HG02642 (cell line): ENCODE results near the gene HESX1.

Experiments used
- ATAC-seq: cut with Tn5 transposase; IDR thresholded peaks from one replicate; pipeline ENCODE4 v1.9.1; 2021; ENCODE audit warnings: mild to moderate bottlenecking; ENCODE audit not compliant: unreplicated experiment, poor library complexity

HESX1 gene

DNA sequence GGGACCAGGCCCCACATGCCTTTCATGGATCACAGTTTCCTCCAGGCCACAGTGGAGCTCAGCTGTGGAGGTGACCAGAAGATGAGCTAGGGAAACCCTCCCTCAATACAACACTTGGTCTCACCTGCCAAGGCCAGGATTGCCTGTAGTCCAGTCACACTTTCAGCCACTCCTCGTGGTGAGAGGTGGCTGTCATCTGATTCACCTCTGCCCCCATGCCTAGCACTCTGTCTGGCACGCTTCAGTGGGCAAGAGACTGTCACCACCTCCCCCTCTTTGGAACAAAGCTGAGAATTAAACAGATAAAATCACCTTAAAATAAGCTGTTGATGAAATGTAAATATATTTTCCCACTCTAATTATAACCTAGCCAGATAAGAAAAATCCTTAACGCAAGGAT is 30.7 kb downstream of the HESX1 start:
- no peak for ATAC-seq

DNA sequence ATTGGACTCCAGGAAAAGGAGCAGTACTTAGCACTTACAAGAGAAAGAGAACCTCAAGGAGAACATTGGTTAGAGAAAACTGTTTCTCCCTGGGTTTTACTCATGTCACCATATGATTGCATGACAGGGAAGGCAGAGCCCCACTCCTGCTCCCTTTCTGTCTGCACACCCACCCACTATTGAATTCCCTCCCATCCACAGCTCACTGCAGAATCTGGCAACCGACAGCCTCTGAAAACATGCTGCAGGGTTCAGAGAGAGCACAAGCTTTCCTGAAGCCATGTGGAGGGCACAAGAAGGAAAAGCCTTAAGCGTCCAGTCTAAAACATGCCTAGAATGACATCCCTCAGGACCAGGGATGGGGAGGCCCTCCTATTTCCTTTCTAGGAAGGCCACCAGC is 31.6 kb downstream of the HESX1 start:
- no peak for ATAC-seq

DNA sequence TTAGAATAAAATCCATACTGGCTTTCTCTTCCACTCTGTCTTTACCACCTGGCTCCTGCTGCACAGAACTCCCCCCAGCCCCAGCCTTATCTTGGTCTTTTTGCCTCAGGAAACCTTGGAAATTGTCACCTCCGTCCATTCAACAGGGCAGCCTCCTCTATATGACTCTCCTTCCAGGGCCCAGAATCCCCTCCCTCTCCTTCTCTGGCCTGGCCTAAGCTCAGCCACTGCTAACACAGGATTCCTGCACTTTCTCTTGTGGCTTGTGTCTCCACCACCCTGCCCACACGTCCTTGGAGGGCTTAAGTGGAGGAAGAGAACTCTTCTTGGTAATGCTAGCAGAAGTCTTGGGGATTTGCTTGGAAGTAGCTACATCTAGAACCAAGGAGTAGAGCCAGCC is 33.1 kb downstream of the HESX1 start:
- ATAC-seq, result no peak

DNA sequence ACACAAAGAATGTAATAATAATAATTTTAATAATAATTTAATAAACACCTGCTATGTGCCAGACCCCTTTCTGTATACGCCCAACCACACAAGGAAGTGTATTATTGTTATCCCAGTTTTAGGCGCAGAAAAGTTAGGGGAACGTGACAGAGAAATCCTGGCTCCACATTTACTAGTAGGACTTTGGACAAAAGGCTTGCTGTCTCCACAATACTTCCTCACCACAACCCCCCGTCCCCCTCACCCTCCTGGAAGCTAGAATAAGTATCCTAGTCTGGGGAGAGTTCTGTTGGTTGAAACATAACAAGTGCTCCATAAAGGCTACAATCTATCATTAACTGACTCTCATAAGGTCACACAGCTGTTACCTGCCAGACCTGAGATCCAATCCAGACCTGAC is 34.1 kb downstream of the HESX1 start:
- no peak for ATAC-seq

GRCh38 chr3:57164657-57165573 is 34.9 kb downstream of the HESX1 start, which contains the start of gene IL17RD:
Gene IL17RD (minus strand): TSS chr3:57165353. CDS start chr3:57165286, 67 bp downstream.
- ATAC-seq, result peak; percentile 48

- ATAC-seq, result peak; percentile 15
These were observed 35.5 kb downstream of the HESX1 start for GRCh38 chr3:57164217-57164656.

DNA sequence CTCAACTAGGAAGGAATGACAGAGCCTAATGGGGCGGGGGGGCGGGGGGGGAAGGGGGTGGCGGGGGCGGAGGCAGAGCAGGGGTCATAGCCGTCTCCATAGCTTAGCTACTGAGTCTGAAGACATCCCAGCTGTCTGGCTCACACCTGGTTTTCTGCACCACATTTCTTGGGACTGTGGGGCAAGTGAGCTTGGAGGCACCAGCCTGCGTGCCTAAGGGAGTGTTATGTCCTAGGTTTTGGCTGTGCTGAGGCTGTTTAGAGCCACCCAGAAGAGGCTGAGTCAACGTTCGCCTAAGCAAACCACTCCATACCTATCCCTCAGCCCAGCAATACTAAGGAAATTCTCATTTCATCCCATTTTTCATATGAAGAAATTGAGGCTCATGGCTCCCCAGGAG is 36.0 kb downstream of the HESX1 start:
- ATAC-seq, result no peak

- no peak for ATAC-seq
These were observed 37.9 kb downstream of the HESX1 start for GRCh38 chr3:57161915-57162314.

DNA sequence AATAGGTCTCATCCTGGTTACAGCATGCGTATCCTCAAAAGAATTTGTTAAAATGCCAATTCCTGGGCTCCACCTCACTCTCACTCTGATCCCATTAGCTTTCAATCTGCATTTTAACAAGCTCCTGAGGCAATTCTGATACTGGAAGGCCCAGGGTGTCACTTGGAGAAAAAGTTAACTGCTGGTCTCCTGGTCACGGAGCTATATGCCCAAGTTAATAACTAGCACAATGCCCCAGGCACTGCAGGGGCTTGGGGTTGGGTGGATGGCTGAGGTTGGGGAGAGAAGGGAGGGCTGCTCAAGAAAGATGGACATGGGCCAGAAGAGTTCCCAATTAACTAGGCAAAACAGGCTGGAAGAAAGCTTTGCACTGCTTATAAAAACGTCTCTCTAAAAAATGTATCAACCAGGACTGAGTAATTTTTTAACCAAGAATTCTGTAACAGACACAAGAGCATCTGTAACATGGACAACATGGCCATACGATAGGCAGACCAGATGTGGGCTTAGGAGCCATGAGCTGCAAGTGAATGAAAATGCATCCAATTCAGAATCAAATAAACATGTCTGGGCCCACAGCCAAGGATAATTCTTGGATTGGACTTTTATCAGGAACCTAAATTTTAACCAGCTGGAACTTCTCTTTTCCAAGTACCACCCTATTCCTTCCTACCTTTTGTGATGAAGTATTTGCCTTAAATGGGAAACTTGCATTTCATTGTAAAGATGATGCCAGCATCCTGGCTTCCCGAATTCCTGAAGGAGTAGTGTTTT is 38.8 kb downstream of the HESX1 start:
- no peak for ATAC-seq

- no peak for ATAC-seq
These were observed 39.6 kb downstream of the HESX1 start for GRCh38 chr3:57160076-57160764.

GRCh38 chr3:57158813-57159738 is 40.7 kb downstream of the HESX1 start:
- ATAC-seq, result no peak

GRCh38 chr3:57158325-57158724 is 41.5 kb downstream of the HESX1 start:
- ATAC-seq, result no peak

DNA sequence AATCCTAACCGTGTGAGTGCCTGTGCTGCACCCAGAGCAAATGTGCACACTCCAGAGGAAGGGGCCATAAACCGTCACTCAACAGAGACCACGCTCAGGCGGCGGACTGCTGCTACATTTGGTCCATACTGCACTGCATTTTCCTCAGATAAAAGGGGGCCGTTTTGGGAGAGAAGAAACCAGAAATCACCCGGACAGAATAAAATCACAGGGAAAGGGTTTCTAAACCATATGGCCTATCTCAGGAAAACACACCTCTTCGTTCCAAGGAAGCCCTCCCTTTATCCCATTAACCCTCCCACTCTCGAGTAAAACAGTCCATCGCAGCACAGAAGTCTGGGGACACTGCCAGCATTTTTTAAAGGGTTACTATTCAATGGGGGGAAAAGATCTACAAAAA is 42.2 kb downstream of the HESX1 start:
- no peak for ATAC-seq

DNA sequence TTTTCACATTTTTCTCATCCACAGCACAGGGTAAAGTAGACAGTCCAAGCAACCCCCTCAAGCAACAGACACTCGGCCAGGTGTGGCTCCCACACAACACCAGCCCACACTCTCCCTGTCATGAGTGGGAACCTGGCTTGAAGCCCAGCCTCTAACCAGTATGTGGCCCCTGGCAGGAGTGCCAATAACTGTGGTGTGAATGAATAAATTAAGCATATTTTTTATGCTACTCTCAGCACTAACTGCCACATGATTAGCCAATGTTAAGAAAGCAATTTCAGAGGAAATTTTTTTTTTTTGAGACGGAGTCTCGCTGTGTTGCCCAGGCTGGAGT is 44.5 kb downstream of the HESX1 start:
- ATAC-seq, result no peak

GRCh38 chr3:57154470-57155309 is 45.1 kb downstream of the HESX1 start:
- ATAC-seq, result no peak

DNA sequence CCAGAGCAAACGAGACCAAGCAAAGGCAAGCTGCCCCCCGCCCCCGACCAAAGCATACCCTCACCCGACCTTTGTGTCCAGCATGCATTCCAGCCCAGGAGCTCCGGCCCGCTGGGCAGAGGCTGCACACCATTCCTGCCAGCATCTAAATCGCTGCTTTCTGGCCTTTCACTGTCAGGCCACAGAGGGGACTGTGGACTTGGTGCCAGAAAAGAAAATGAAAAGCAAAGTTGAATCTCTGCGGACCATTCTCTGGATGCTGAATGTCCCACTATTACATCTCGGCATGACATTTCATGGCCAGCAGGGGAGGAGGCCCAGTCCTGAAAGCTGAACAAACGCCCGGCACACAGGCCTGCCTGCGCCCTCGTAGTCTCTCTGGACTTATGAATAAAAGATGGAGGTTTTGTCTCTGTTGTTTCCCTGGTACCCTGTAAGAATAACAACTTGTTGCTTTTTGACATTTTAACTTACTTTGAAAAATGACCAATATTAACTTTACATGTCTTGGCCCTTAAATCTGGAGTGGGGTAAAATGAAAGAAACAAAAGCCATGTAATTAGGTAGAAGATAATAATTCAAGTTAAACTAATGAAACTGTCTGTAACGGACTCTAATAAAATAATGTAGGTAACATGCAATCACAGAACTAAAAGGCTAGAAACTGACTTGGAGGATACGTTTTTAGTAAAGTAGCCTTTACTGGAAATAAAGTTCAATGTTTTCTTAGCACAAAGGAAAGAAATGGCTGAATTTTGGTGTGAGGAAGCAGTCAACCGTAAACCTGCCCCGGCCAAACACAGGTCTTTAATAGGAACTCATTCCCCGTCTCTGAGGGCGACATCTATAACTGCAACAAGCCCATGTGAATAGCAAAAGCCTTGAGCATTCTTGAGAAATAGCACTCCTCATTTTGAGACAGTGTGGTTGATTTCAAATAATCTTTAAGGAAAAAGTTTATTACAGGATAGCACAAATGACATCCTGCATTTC is 47.3 kb downstream of the HESX1 start:
- ATAC-seq, result no peak

DNA sequence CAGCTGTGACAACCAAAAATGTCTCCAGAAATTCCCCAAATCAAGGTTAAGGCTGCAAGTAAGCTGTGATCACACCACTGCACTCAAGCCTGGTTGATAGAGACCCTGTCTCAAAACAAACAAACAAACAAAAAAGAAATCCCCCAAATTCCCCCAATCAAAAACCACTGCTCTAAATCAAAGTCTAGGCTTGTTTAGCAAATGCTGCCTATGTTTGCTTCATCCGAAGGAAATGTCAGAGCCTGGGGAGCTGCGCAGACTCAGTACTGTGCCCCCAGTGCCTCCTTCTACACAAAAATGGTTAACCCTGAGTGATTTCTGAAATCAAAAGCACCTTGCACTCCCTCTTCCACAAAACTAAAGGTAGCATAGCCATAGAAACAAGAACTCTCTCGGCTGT is 48.0 kb downstream of the HESX1 start:
- ATAC-seq, result no peak

DNA sequence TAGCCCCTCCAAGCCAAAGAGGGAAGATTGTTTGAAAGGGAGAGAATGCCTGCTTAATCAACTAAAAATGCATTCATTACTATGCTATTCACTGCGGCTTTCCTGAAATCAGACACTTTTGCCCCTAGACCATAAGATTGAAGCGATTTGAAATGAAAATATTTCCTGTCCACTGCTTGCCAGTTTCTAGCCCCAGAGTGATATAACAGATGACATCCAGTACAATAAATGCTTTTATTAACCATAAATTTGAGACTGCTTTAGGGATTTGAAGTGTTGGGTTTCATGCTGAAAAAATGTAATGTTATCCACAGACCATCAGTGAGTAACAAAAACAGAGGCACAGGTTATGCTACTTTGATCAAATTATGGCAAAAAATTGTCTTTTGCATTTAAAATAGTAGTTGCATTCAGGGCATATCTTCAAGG is 48.7 kb downstream of the HESX1 start:
- no peak for ATAC-seq
